Measurements from ENCODE around the gene SPATS2.

Gene SPATS2

DNA sequence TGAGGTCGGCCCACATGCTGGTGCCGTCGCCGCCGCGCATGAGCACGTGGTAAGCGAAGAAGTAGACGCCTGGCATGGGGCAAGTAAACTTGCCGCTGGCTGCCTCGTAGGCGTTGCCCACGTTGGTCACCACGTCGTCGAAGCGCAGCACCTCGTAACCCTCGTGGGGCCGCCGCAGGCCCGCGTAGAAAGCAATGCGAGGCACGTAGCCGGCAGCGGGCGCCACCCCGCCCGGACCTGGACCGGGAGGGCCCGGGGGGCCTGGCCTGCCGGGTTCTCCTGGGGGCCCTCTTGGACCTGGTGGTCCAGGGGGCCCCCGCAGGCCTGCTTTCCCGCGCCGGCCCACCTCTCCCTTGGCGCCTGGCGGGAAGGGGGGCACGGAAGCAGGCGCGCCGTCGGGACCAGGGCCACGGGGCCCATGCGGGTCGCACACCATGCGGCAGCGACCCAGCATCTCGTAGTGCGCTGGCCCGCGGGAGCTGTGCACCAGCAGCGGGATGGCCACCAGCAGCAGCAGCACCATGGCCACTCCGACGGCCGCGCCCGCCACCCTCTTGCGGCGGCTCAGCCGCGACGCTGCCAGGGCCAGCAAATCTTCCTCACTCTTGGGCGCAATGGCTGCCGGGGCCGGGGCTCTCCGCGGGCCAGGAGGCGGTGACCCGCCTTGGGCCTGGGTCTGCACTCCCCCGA lies 31.2 kb upstream of the SPATS2 start:
- DNase-seq (ENCODE audit: low read depth), result no peak

DNA sequence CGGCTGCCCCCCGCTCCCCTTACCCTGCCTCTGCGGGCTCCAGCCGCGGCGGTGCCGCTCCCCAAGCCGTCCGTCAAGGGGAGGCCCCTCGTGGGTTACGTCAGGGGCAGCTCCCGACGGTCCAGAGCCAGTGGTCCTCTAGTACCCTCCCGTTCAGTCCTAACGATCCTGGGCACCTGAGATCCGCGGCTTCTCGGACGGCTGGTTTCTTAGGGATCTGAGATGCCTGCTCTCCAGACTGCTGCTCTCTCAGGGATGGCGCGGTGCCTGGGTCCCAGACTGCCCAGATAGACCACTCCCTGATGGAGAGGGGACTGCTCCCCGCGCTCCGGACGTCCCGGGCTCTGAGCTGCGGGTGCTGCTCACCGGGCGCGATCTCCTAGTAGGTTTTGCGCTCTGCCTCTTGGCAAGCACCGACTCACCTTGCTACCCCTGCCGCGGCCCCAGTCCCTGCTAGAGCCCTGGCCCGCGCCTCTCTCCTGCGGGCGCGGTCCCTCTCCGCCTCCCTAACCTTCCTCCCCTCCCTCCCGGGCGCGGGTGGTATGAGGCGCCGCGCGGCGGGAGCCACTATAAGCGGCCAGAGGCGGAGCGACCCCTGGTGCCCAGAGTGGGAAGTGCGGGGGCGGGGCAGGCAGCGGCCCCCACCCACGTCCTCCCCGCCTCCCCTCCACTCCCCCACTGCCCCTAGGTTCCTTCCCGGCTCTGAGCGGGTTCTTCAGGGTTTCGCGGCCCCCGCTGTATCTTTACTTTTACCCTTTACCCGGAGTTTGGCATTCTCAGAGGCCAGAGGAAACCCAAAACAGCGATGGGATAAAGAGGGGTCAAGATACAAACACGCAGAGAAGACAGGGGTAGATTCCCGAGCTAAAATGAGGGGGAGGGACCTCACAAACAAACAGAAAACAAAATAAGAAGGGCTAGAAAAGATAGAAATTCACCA lies 30.3 kb upstream of the SPATS2 start, which contains the start of gene C1QL4:
TSS of gene C1QL4 (minus strand) at position 544 of the 940 bp plus-strand sequence. CDS start 711 bp downstream, outside the sequence.
- DNase-seq (ENCODE audit: low read depth), result peak; percentile 48

DNA sequence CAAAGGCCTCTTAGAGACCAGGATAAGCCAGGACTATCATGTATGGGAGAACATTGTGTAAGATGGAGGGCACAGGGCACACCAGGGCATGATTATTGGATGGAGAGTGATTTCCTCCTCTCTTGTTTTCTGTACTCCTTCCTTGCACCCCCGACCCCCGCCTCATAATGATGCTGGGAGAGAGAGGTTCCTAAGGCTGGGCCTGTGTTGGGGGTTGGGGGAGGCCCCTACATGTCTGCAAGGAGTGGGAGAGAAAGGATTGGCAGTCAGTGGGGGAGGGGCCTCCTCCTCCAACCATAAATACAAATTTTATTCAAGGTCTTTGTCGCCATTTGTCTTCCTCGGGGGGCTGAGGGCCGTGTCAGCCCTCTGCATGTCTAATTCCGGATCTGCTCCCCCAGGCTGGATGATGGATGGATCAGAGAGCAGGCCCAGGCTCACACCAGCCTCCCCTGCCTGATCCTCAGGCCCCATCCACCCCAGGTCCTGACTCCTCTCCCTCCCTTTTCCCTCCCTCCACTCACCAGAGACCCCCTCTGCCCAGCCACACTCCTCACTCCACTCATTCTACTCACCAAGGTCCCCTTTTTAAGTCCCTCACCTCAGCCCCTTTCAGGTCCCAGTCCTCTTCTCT lies 28.3 kb upstream of the SPATS2 start:
- DNase-seq (ENCODE audit: low read depth), result no peak

DNA sequence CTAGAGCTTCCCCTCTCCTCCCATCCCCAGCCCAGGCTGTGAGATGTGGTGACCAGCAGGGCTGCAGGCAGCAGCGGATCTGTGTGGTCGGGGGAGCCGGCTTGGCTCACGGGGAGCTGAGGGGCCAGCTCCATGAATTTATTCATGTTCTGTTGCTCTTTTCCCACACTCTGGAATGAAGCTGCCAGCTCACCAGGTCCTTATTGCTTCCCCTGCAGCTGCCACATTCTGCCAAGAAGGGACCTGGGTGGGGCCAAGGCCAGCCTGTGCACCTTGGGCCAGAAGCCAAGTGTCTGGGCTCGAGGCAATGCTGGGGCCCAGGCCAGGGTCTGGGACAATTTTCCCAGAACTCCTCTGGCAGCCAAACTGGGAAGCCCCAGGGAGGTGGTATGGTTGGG lies 27.8 kb upstream of the SPATS2 start:
- no peak for DNase-seq (ENCODE audit: low read depth)

GRCh38 chr12:49340095-49340870 lies 27.0 kb upstream of the SPATS2 start:
- DNase-seq (ENCODE audit: low read depth), result no peak

GRCh38 chr12:49340971-49341776 lies 26.1 kb upstream of the SPATS2 start:
- DNase-seq (ENCODE audit: low read depth), result no peak

GRCh38 chr12:49341777-49342065 lies 25.5 kb upstream of the SPATS2 start:
- DNase-seq (ENCODE audit: low read depth), result no peak

DNA sequence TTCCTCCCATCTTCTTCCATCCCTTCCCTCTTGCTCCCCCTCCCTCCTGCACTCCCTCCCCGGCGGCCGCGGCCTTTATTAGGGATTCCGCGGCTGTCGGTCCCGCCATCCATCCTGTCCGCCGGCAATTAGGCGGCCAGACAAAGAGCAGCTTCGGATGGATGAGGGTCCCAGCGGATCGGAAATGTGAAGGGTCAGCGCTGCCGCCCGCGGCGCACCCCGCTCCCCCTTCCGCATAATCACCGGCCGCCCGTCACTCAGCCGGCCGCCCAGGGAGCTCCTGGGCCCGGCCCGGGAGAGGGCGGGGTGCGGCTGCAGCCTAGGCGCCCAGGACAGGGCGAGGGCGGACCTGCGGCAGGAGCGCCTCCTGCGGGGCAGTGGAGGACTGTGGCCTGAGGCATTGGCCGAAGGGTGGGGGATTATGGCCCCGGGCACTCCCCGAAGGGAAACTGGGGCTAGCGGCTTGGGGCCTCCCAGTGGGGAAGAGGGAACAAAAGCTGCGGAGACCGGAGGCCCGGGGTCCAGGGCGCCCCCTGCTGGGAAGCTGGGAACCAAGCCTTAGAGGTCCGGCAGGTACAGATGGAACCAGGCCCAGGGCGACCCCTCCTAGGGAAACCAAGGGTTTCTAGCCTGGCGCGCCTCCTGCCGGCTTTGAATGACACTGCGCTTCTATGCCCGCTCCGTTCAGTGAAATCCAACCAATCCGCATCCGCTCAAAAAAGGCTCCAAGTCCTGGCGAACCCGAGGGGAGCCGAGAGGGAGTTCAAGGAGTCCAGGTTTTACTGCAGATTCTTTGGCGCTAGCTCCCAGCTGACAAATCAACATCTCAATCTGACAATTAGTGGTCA lies 25.0 kb upstream of the SPATS2 start:
- peak; percentile 55 for DNase-seq (ENCODE audit: low read depth)

DNA sequence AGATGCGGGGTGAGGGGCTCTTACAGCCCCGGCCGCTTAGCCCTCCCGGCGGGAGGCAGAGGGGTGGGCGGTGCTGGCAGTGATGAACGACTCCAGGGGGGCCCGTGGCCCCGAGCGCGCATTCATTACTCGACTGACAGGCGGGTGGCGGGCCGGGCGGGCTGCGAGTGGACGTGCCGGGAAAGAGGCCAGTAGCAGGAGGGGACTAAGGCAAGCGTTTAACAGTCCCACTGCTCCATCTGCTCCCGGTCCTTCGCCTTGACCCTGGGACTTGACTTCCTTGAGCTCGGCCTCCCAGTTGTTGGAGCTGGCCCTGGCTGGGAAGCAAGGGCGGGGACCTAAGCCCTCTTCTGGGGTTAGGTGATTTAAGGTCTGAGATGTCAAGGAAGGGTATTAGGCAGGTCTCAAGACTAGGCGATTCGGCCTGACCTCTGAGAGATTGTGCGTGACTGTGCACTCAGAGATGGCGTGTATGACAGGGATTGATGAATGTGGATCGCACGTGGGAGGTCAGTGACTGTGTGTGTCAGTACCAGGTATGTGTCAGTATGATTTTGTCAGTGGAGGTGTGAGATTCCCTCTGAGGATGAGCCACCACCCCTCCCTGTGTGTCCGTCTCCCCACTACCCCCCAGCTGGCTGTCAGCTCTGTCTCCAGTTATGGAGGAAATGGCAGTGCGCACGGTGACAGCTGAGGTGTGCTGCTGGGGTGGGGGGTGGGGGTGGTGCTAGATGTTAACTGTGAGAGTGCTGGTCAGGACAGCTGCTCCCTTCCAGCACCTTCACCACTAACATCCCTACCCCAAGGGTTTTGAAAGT lies 24.1 kb upstream of the SPATS2 start:
- DNase-seq (ENCODE audit: low read depth), result no peak

DNA sequence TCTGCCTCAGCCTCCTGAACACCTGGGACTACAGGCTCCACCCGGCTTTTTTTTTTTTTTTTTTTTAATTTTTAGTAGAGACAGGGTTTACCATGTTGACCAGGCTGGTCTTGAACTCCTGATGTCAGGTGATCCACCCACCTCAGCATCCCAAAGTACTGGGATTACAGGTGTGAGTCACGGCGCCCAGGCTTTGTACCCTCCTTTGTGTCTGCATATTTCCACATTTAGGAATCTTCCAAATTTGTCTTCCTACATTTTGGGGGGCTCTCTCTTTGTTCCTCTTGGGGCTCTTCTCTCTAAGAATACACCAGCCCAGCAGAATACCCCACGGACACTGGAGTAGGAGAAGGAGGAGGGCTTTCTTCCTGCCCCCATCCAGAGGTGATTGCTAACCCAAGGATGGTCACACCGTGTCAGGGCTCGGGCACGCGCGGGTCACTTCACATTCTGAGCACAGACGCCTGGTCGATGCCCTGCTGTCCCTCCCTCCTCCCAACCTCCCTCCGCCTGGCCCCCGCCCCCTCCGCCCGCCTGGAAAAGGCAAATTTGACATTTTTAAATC lies 22.7 kb upstream of the SPATS2 start:
- no peak for DNase-seq (ENCODE audit: low read depth)

- no peak for DNase-seq (ENCODE audit: low read depth)
These were observed 22.0 kb upstream of the SPATS2 start for GRCh38 chr12:49345051-49345824.

- DNase-seq (ENCODE audit: low read depth), result no peak
These were observed 21.2 kb upstream of the SPATS2 start for GRCh38 chr12:49345825-49346658.

DNA sequence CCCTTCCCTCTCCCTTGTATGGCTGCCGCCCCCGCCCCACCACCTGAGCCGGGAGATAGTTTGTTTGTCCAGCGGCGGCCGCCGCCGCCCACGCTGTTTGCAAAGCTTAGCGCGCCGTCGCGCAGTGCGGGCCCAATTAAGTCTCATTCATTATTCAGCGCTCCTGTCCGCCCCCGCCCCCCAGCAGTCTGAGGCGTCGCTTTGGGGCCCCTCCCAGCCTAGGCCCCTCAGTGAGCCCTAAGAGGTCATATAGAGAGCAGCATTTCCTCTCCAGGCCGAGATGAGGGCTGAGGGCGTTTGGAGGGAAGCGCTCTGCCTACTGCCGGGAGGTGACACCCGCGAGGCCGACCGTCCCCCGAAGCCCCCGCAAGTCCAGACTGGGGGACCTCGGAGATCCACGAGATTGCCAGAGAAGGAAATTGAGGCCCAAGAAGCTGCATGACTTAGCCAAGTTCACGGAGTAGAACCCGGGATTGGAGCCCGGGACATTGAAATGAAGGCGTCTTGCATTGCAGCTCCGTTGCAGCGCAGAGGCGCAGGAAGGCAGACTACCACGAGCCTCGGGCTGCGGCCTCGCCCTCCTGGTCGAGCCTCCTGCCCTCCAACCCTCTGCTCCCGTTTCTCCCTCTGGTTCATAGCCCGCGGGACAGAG lies 20.5 kb upstream of the SPATS2 start, which contains the start of gene DNAJC22:
TSS of gene DNAJC22 (plus strand) at position 230 of the 652 bp plus-strand sequence. CDS start 1,985 bp downstream, outside the sequence.
- DNase-seq (ENCODE audit: low read depth), result peak; percentile 46

DNA sequence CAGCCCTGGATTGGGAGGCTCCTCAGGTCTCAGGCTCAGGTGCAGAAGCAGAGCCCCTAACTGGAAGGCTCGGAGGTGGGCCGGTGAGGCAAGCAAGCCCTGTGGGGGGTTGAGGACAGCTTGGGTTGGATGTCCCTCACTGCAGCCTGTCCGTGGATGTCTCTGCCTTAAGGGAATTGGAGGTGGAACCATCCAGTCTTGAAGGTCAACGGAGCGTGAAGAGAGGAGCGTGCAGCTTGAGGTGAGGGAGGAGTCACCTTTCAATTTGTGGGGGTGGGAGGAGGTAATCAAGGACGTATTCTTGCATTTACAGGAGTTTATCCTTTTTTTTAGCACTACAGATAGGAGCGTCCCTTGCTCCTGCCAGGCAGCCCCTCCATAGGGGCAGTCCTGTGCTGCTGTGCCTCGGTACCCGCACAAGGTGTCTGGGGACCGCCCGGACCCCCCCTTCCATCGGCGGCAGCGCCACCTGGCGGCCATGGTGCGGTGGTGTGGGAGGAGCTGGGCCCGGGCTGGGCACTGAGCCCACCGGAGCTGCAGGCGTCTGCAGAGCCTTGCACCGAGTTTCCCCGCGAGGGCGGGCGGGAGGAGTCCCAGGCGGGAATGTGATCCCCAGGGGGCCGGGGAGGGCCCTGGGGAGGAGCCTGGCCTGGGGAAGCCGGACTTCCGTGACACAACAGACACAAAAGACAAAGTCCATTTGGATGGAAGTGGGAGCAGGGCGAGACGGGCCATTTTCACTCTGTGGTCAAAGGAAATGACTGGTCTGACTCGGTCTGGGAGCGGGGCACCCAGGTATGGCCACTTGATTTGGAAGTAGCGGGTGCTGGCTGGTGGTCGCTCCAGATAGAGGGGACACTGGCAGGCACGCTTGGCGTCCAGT lies 19.7 kb upstream of the SPATS2 start:
- peak; percentile 88 for DNase-seq (ENCODE audit: low read depth)

- DNase-seq (ENCODE audit: low read depth), result no peak
These were observed 18.5 kb upstream of the SPATS2 start for GRCh38 chr12:49348781-49349180.

GRCh38 chr12:49349266-49349665 lies 18.0 kb upstream of the SPATS2 start:
- DNase-seq (ENCODE audit: low read depth), result no peak
